H1 (cell line): ENCODE results near the gene GATA5. TPM values are rescaled to one million over a fixed set of nuclear protein-coding genes. Genes with fewer than 3 reads are reported as not detected.
A peak's percentile ranks its signal among the peaks of the same experiment; 100 is the strongest.

Source experiments
- CTCF ChIA-PET: fragments of 300-600 bp; sonication (Branson Sonifier 250); formaldehyde crosslinking; loops from one replicate; lab custom pipeline; 2021; ENCODE audit not compliant: partially characterized antibody; lab: Charles Lee
- POLR2A ChIA-PET: fragments of 300-600 bp; sonication (Branson Sonifier 250); formaldehyde crosslinking; loops from one replicate; lab custom pipeline; 2021; ENCODE audit warnings: inconsistent platforms; ENCODE audit not compliant: partially characterized antibody; lab: Charles Lee
- DNase-seq, 2 experiments: peaks; one replicate each; pipeline versions ENCODE4 v3.0.0 to v3.0.0-alpha.2; 2010 to 2022; ENCODE audit warnings: low spot score in 2 of 2, low read depth in 1 of 2, mixed read lengths in 1 of 2
- FAIRE-seq: peaks from 2 replicates; lab custom pipeline; 2011; peaks lifted over from hg19 to GRCh38; lab: Jason Lieb, UNC
- H2AFZ ChIP-seq: 2 replicates; pipeline ENCODE4 v1.8.1; 2012; ENCODE audit warnings: low read length, inconsistent platforms
- H2AK5ac ChIP-seq: 2 replicates; pipeline ENCODE4 v1.6.1; 2013; ENCODE audit warnings: low read depth, low read length
- H2BK120ac ChIP-seq: replicated peaks from 2 replicates; pipeline ENCODE3; 2013; ENCODE audit warnings: low read depth, low read length, inconsistent platforms
- H2BK12ac ChIP-seq: 2 replicates; pipeline ENCODE4 v1.6.1; 2013; ENCODE audit warnings: low read depth, low read length
- H2BK15ac ChIP-seq: 2 replicates; pipeline ENCODE4 v1.6.1; 2013; ENCODE audit warnings: low read length
- H2BK20ac ChIP-seq: 2 replicates; pipeline ENCODE4 v1.6.1; 2013; ENCODE audit warnings: low read length
- H2BK5ac ChIP-seq: 2 replicates; pipeline ENCODE4 v1.6.1; 2013; ENCODE audit warnings: low read depth, low read length
- H3K14ac ChIP-seq: 2 replicates; pipeline ENCODE4 v1.6.1; 2013; ENCODE audit warnings: inconsistent platforms; ENCODE audit not compliant: insufficient read length
- H3K18ac ChIP-seq: 2 replicates; pipeline ENCODE4 v1.6.1; 2013; ENCODE audit warnings: low read length; ENCODE audit errors: extremely low read depth
- H3K23ac ChIP-seq: 2 replicates; pipeline ENCODE4 v1.6.1; 2013; ENCODE audit warnings: inconsistent platforms; ENCODE audit not compliant: insufficient read length
- H3K23me2 ChIP-seq: 2 replicates; pipeline ENCODE4 v1.6.1; 2013; ENCODE audit warnings: low read depth, low read length
- H3K27ac ChIP-seq: 2 replicates; pipeline ENCODE4 v1.6.1; 2011; ENCODE audit warnings: low read depth, low read length, inconsistent platforms
- H3K27me3 ChIP-seq, 4 experiments: replicated peaks in 1 of 4; 1 replicate in 1 of 4; 2 replicates in 3 of 4; pipeline versions ENCODE4 v1.6.1 to v1.8.1; 2011 to 2013; ENCODE audit warnings: low read length in 3 of 4, mild to moderate bottlenecking in 3 of 4, inconsistent platforms in 2 of 4, mixed read lengths in 2 of 4, moderate library complexity in 1 of 4; ENCODE audit not compliant: control insufficient read depth in 3 of 4, insufficient read depth in 3 of 4; ENCODE audit errors: extremely low read depth in 1 of 4
- H3K36me3 ChIP-seq, 4 experiments: 2 replicates each; pipeline versions ENCODE4 v1.6.1 to v1.8.1; 2011 to 2013; ENCODE audit warnings: mild to moderate bottlenecking in 4 of 4, low read length in 3 of 4, moderate library complexity in 2 of 4, control low read depth in 1 of 4, inconsistent platforms in 1 of 4; ENCODE audit not compliant: insufficient read depth in 4 of 4, control insufficient read depth in 2 of 4
- H3K4ac ChIP-seq: replicated peaks from 2 replicates; pipeline ENCODE3; 2013; ENCODE audit warnings: low read length, low read depth, mixed read lengths, inconsistent platforms; ENCODE audit not compliant: insufficient read length
- H3K4me1 ChIP-seq, 4 experiments: replicated peaks in 1 of 4; 1 replicate in 1 of 4; 2 replicates in 3 of 4; pipeline versions ENCODE4 v1.6.1 to v1.8.1; 2011 to 2013; ENCODE audit warnings: low read length in 3 of 4, inconsistent platforms in 2 of 4, mixed read lengths in 1 of 4; ENCODE audit not compliant: insufficient read depth in 4 of 4, control insufficient read depth in 3 of 4
- H3K4me2 ChIP-seq, 2 experiments: 2 replicates each; pipeline versions ENCODE4 v1.6.1 to v1.8.1; 2011 to 2013; ENCODE audit warnings: low read depth in 2 of 2, low read length in 2 of 2, control low read depth in 1 of 2, inconsistent platforms in 1 of 2, mild to moderate bottlenecking in 1 of 2; ENCODE audit not compliant: insufficient read depth in 1 of 2
- H3K4me3 ChIP-seq, 4 experiments: fragments of 200-600, 300-600 bp in 1 of 4; sonication (generic), shearing (Covaris generic), sonication (Bioruptor Twin) in 1 of 4; 2 replicates each; pipeline versions ENCODE4 v1.5.1 to v1.8.1; 2011 to 2016; ENCODE audit warnings: low read length in 4 of 4, low read depth in 3 of 4, control low read depth in 2 of 4, inconsistent platforms in 2 of 4, mild to moderate bottlenecking in 2 of 4, mixed read lengths in 1 of 4, moderate library complexity in 1 of 4; ENCODE audit not compliant: insufficient read depth in 2 of 4; ENCODE audit errors: extremely low read depth in 1 of 4
- H3K56ac ChIP-seq: replicated peaks from 2 replicates; pipeline ENCODE3; 2013; ENCODE audit warnings: low read depth, mild to moderate bottlenecking, mixed read lengths, low read length, inconsistent platforms; ENCODE audit not compliant: insufficient read length
- H3K79me1 ChIP-seq: 2 replicates; pipeline ENCODE4 v1.6.1; 2013; ENCODE audit warnings: low read depth, low read length, control low read depth
- H3K79me2 ChIP-seq, 2 experiments: 2 replicates each; pipeline versions ENCODE4 v1.6.1 to v1.8.1; 2012 to 2013; ENCODE audit warnings: low read length in 2 of 2, mild to moderate bottlenecking in 2 of 2, inconsistent platforms in 1 of 2; ENCODE audit not compliant: insufficient read depth in 2 of 2, control insufficient read depth in 1 of 2
- H3K9ac ChIP-seq, 4 experiments: replicated peaks in 1 of 4; 1 replicate in 1 of 4; 2 replicates in 3 of 4; pipeline versions ENCODE4 v1.6.1 to v1.8.1; 2011 to 2013; ENCODE audit warnings: low read depth in 3 of 4, low read length in 3 of 4, control low read depth in 2 of 4, mild to moderate bottlenecking in 2 of 4, moderate library complexity in 2 of 4, inconsistent platforms in 1 of 4; ENCODE audit errors: extremely low read depth in 1 of 4
- H3K9me3 ChIP-seq, 2 experiments: 2 replicates each; pipeline versions ENCODE4 v1.6.1 to v1.8.1; 2012 to 2013; ENCODE audit warnings: mild to moderate bottlenecking in 2 of 2, moderate library complexity in 2 of 2, control low read depth in 1 of 2, inconsistent platforms in 1 of 2, low read depth in 1 of 2, low read length in 1 of 2, mixed read lengths in 1 of 2; ENCODE audit not compliant: insufficient read depth in 2 of 2
- H4K20me1 ChIP-seq, 2 experiments: replicated peaks in 1 of 2; 2 replicates each; pipeline versions ENCODE3 to v1.8.1; 2011 to 2013; ENCODE audit warnings: inconsistent platforms in 2 of 2, low read length in 2 of 2, mild to moderate bottlenecking in 1 of 2; ENCODE audit not compliant: insufficient read depth in 2 of 2, control insufficient read depth in 1 of 2
- H4K5ac ChIP-seq: 2 replicates; pipeline ENCODE4 v1.6.1; 2013; ENCODE audit warnings: low read length, low read depth, mixed read lengths, inconsistent platforms; ENCODE audit not compliant: insufficient read length
- H4K8ac ChIP-seq: 2 replicates; pipeline ENCODE4 v1.8.0; 2013; ENCODE audit warnings: mild to moderate bottlenecking, moderate library complexity, low read length, inconsistent platforms; ENCODE audit not compliant: insufficient read depth; ENCODE audit errors: extremely low read depth
- H4K91ac ChIP-seq: replicated peaks from 2 replicates; pipeline ENCODE3; 2013; ENCODE audit warnings: low read length, mixed read lengths, inconsistent platforms; ENCODE audit not compliant: insufficient read length
- HDAC6 ChIP-seq: IDR thresholded peaks from one replicate; pipeline ENCODE4 v1.7.1; 2012; ENCODE audit warnings: low read depth, mild to moderate bottlenecking, inconsistent platforms, low read length, moderate library complexity
- WGBS, 2 experiments: shearing (Covaris generic) in 1 of 2; methylation state at CpG; one replicate each; pipeline versions ENCODE4 v1.1.6 to v1.1.7; 2013 to 2015; ENCODE audit warnings: low lambda C conversion rate in 2 of 2, mixed read lengths in 2 of 2, inconsistent platforms in 1 of 2, low coverage in 1 of 2, missing lambda C conversion rate in 1 of 2; ENCODE audit not compliant: insufficient replicate concordance in 2 of 2, insufficient coverage in 1 of 2, insufficient read length in 1 of 2; ENCODE audit errors: extremely low coverage in 1 of 2, missing lambda C conversion rate in 1 of 2; 5-methylcytosine and 5-hydroxymethylcytosine counted together
- polyA plus RNA-seq, 7 experiments: library from polyadenylated mRNA; depleted of rRNA in 3 of 7; stranded (reverse) in 5 of 7; unstranded in 2 of 7; fragments of >200 nt in 5 of 7; fragments of 200-250 nt in 2 of 7; gene quantifications; 1 replicate in 5 of 7; 2 replicates in 1 of 7; 4 replicates in 1 of 7; pipeline versions ENCODE4 v1.2.1 to v1.2.3, GENCODE V29; 2011 to 2013; ENCODE audit warnings: missing spikeins in 2 of 7, mixed read lengths in 2 of 7
- total RNA-seq: library from RNA; stranded (reverse); fragmentation: NEBNext Ultra II Directional; extraction: Animal tissue kit (Norgen Biotek cat#: 25700); gene quantifications from 2 replicates; pipeline ENCODE4 v1.2.1, GENCODE V29; 2021
- TF ChIP-seq, protein P1 (sequence below), 3 experiments: IDR thresholded peaks; 1 replicate in 2 of 3; 2 replicates in 1 of 3; pipeline versions ENCODE4 v1.5.1 to v1.6.1; 2011; ENCODE audit warnings: low read length in 3 of 3, mild to moderate bottlenecking in 3 of 3, inconsistent platforms in 2 of 3, low read depth in 1 of 3, moderate library complexity in 1 of 3; ENCODE audit not compliant: insufficient read depth in 1 of 3; ENCODE audit errors: control extremely low read depth in 1 of 3

GATA5 gene
- total and polyA plus RNA-seq, 2 of the 8 experiments (the other 6 are each of a cell fraction or from before 2014, with no cell fraction given) = 0.08 to 0.11 TPM

DNA sequence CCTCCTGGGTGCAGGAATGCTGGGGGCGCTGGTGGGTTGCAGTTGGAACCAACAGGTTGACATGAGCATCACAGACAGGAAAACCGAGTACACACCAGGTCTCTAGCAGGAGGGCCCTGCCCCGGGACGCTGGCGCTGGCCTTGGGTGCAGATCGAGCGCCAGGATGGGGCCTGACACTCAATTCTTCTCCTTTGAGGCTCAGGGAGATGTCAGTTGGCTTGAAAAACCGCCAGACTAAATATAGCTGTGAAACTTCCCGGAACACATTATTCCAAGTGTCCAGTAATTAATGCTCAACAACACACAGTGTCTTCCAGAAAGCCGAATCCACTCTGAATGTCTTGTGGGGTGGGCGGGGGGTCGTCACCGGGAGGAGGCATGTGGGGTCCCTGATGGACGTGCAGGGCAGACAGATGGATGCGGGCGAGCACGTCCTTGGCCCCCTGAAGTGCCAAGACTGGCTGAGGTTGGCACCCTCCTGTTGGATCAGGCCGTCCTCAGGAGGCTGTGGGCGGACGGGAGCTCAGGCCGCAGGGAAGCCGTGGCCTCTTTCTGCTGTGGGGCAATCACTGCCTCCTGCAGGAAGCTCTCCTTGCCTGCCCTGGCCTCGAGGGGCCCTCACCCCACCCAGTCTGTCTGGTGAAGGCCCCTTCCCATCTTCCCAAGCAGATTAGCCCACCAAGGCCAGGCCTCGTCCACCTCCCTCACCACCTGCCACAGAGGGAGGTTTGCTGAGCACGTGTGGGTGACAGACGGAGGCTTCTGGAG lies 19.4 kb upstream of the GATA5 start:
- Histone ChIP-seq H2BK20ac (no peak overlapping the region), H4K5ac (no peak overlapping the region), H3K23me2 (peaks cover 2% of the 10 kb centered on the region; the same call in 1 of the 2 replicates), H2BK120ac (no peak overlapping the region), H4K20me1 (no peaks in the 10 kb centered on the region), H3K79me2 (no peaks in the 10 kb centered on the region), H3K4me1 (peaks cover 0 to 14% (median 3%) of the 10 kb centered on the region in 4 experiments; a peak in 4 of 7 replicates), H2AFZ (no peak overlapping the region), H2BK12ac (peak overlapping the region; percentile 80; the same call in 1 of the 2 replicates), H3K27ac (no peak overlapping the region), H3K79me1 (no peaks in the 10 kb centered on the region), H3K4ac (no peak overlapping the region), H3K56ac (no peak overlapping the region), H3K36me3 (no peaks in the 10 kb centered on the region), H3K4me2 (no peak overlapping the region), H2AK5ac (no peak overlapping the region; the same call in 1 of the 2 replicates), H3K18ac (no peak overlapping the region), H3K4me3 (no peak overlapping the region), H3K9me3 (no peaks in the 10 kb centered on the region; a peak in 1 of 4 replicates), H2BK5ac (peak overlapping the region; percentile 48; the same call in 1 of the 2 replicates), H3K9ac (no peak overlapping the region), H3K14ac (no peak overlapping the region), H4K8ac (no peak overlapping the region), H3K27me3 (peaks cover 0 to 5% (median 2%) of the 10 kb centered on the region in 4 experiments; a peak in 2 of 7 replicates), H3K23ac (no peak overlapping the region), H2BK15ac (no peak overlapping the region; the same call in 1 of the 2 replicates), H4K91ac (no peak overlapping the region)
- FAIRE-seq (no peak), DNase-seq (no peak)
- no peak for TF ChIP-seq HDAC6
- TF ChIP-seq, protein P1, sequence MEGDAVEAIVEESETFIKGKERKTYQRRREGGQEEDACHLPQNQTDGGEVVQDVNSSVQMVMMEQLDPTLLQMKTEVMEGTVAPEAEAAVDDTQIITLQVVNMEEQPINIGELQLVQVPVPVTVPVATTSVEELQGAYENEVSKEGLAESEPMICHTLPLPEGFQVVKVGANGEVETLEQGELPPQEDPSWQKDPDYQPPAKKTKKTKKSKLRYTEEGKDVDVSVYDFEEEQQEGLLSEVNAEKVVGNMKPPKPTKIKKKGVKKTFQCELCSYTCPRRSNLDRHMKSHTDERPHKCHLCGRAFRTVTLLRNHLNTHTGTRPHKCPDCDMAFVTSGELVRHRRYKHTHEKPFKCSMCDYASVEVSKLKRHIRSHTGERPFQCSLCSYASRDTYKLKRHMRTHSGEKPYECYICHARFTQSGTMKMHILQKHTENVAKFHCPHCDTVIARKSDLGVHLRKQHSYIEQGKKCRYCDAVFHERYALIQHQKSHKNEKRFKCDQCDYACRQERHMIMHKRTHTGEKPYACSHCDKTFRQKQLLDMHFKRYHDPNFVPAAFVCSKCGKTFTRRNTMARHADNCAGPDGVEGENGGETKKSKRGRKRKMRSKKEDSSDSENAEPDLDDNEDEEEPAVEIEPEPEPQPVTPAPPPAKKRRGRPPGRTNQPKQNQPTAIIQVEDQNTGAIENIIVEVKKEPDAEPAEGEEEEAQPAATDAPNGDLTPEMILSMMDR (IDR thresholded peaks at IDR 0.05; ENCODE audit: control extremely low read depth in 1 of 3, insufficient read depth in 1 of 3, low read depth in 1 of 3, low read length in 3 of 3) = 0 out of 4 replicates have a peak, but pooled peaks of 1 of the 3 experiments have one; percentile 2
- 83% methylated on average over 23 of the region's 26 CpGs; no CpG with 5 or more reads in 1 of the 2 experiments for WGBS, 2 experiments
- POLR2A ChIA-PET = interaction anchor here (1.0 kb wide), 1 partner anchor 19 kb away, joined by 3 read pairs; no protein-coding TSS in a partner anchor
- CTCF ChIA-PET = interaction anchor here (0.6 to 8.3 kb wide), 22 partner anchors 10 to 169 kb away, joined by 3 to 68 read pairs (median 4); no protein-coding TSS in a partner anchor
